HT1080 (cell line): ENCODE results near the gene MT1X. TPM values are rescaled to one million over a fixed set of nuclear protein-coding genes. Genes with fewer than 3 reads are reported as not detected.
"Not testable (repeated sequence)": the region's sequence is repeated elsewhere in the genome, so short reads cannot be mapped to it uniquely, and the experiment has no call there.

Experiments
- DNase-seq: peaks from one replicate; pipeline ENCODE4 v3.0.0-alpha.2; 2015; ENCODE audit warnings: low read depth
- total RNA-seq: library from RNA; depleted of rRNA; stranded (reverse); fragments of >200 nt; shearing (Covaris generic); gene quantifications from 2 replicates; pipeline ENCODE4 v1.2.3, GENCODE V29; 2014

The MT1X gene
- total RNA-seq, 1 experiment from 2014 or later = 148 TPM

- DNase-seq = no peak
Measured at GRCh38 chr16:56708525-56709442, 26.5 kb downstream of the MT1X start.

GRCh38 chr16:56709443-56710040, 27.3 kb downstream of the MT1X start:
- no peak for DNase-seq

- DNase-seq = no peak
Measured at GRCh38 chr16:56710181-56710737, 28.0 kb downstream of the MT1X start.

GRCh38 chr16:56711862-56712261, 29.6 kb downstream of the MT1X start:
- no peak for DNase-seq

DNA sequence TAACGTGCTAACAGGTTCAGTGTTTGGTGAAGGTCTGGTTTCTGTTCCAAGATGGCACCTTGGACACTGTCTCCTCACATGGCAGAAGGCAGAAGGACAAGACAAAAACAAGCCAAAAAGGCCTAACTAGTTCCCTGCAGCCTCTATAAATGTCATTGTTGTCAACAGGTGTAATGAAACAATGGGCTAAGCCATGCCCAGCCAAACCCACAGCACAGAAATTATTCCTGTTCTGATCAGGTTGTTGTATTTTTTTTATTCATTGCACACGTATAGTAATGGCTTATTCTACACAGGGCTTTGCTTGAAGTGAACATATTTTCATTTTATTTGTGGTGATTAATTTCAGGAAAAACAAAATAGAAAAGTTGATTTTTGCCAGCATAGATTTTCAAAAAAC, 31.5 kb downstream of the MT1X start:
- no peak for DNase-seq

DNA sequence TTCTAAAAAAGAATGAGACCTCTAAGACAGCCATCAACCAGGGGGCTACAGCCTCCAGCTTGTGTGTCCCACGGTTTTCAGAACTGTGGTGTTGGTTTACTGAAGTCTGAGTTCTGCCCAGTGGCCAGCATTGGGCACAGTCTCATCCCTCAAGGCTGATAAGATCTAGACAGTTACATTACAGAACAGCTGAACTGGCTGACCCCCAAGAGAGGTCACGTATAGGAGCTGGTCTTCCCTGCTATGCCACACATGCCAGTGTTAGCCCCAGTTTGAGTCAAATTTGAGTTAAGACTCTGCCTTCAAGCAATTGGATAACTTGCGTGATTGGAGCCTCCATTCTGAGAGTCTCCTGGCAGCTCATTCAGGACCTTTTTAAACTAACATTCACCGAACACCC, 32.9 kb downstream of the MT1X start:
- DNase-seq = no peak

GRCh38 chr16:56716761-56717160, 34.5 kb downstream of the MT1X start:
- DNase-seq = no peak

DNA sequence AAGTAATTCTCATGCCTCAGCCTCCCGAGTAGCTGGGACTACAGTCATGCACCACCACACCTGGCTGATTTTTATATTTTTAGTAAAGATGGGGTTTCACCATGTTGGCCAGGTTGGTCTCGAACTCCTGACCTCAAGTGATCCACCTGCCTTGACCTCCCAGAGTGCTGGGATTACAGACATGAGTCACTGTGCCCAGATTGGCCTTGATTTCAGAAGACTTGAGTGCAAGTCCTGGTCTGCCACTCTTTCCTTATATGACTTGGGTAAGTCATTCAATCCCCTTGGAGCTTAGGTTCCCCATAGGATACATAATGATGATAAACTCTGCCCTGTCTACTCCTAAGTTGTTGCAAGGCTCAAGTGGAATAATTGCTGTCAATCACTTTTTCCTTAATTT, 35.3 kb downstream of the MT1X start:
- DNase-seq = not testable (repeated sequence)

- no peak for DNase-seq
Measured at GRCh38 chr16:56722200-56722842, 40.1 kb downstream of the MT1X start.

- DNase-seq = no peak
Measured at GRCh38 chr16:56724191-56724590, 41.9 kb downstream of the MT1X start.

DNA sequence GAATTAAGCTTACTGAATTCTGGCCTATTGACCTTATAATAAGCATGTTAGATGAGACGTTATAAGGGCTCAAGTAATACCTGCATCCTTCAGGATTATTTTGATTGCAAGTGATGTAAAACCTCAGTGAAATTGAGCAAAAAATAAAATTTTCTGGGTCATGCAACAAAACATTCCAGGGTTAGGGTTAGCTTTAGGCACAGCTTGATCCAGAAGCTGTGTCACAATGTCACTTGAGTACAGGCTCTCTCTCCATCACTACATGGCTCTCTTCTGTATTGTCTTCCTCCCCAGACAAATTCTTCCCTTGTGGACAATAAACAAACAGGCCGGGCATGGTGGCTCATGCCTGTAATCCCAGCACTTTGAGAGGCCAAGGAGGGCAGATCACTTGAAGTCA, 44.0 kb downstream of the MT1X start:
- no peak for DNase-seq

- DNase-seq = no peak
Measured at GRCh38 chr16:56726926-56727325, 44.7 kb downstream of the MT1X start.

- DNase-seq = no peak
Measured at GRCh38 chr16:56728027-56728426, 45.8 kb downstream of the MT1X start.

DNA sequence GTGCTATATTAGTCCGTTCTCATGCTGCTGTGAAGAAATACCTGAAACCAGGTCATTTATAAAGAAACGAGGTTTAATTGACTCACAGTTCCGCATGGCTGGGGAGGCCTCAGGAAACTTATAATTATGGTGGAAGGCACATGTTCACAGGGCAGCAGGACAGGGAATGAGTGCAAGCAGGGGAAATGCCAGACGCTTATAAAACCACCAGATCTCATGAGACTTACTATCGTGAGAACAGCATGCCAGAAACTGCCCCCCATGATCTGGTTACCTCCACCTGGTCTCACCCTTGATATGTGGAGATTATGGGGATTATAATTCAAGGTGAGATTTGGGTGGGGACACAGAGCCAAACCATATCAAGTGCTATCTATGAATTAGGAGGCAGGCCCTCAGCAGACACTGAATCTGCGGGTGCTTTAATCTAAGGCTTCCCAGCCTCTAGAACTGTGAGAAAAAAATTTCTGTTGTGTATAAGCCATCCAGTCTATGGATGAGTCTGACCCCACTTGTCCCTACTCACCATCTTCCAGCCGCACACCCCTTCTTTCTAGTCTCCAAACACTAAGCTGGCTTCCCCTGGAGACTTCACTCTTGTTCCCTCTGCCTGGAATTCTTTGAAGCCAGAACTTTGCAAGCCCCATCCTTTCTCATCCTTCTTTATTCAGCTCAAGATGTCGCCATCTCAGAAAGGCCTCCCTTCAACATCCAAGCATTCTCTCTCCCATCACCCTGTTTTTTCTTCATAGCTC, 46.9 kb downstream of the MT1X start:
- DNase-seq = peak; percentile 34

- peak; percentile 77 for DNase-seq
Measured at GRCh38 chr16:56729735-56730662, 47.7 kb downstream of the MT1X start, which contains the start of gene NUP93. Gene NUP93 (plus strand): TSS chr16:56730129. CDS start chr16:56748248, 18,119 bp downstream.

DNA sequence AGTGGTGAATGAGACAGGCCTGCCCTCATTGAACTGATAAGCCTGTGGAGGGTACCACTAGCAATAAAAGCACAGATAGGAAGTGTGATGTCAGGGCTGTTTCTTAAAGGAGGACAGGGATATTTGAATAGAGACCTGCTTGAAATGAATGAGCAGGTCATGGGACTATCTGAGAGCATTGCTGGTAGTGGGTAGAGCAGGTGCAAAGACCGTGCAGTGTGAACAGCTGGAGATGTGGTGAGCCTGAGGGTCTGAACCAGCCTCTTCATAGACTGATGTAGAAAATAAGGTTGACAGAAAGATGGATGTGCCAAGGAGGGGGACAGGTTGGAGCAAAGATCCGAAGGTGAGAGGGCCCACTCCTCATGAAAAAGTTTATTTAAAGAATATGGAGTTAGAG, 50.1 kb downstream of the MT1X start:
- DNase-seq = no peak

GRCh38 chr16:56732832-56733231, 50.6 kb downstream of the MT1X start:
- no peak for DNase-seq
